Gastroesophageal sphincter (tissue), 4 donors: ENCODE results near the gene LAMA2. TPM values are rescaled to one million over a fixed set of nuclear protein-coding genes. Genes with fewer than 3 reads are reported as not detected.
A peak's percentile ranks its signal among the peaks of the same experiment; 100 is the strongest.

Source experiments
- ATAC-seq: fragments of 150-250 bp; one replicate; pipeline ENCODE4 v1.9.1; 2016; ENCODE audit warnings: mild to moderate bottlenecking, moderate library complexity
- H3K27ac ChIP-seq, 4 donors: fragments of 200-600 bp; sonication (generic) in 3 of 4; 1 replicate in 3 of 4; 2 replicates in 1 of 4; pipeline ENCODE4 v1.5.1; 2016 to 2019
- H3K27me3 ChIP-seq: fragments of 200-600 bp; sonication (generic); one replicate; pipeline ENCODE4 v1.5.1; 2019
- H3K36me3 ChIP-seq, 2 donors: fragments of 200-600 bp; sonication (generic); one replicate each; pipeline ENCODE4 v1.5.1; 2019; ENCODE audit warnings: control low read depth in 1 of 2
- H3K4me1 ChIP-seq, 3 donors: fragments of 200-600 bp; sonication (generic); 1 replicate in 2 of 3; 2 replicates in 1 of 3; pipeline ENCODE4 v1.5.1; 2016 to 2019; ENCODE audit warnings: control low read depth in 2 of 3
- H3K4me3 ChIP-seq, 2 donors: fragments of 200-600 bp; sonication (generic); one replicate each; pipeline ENCODE4 v1.5.1; 2019; ENCODE audit warnings: mild to moderate bottlenecking in 1 of 2, moderate library complexity in 1 of 2
- H3K9me3 ChIP-seq, 3 donors: fragments of 200-600 bp; sonication (generic); one replicate each; pipeline ENCODE4 v1.5.1; 2017 to 2019; ENCODE audit warnings: control low read depth in 2 of 3
- CTCF ChIP-seq, 4 experiments: fragments of 200-600 bp in 2 of 4; fragments of 450-650 bp in 2 of 4; sonication (generic) in 1 of 4; IDR thresholded peaks; one replicate each; pipeline ENCODE4 v1.5.1; 2017 to 2019; ENCODE audit warnings: antibody characterized with exemption in 4 of 4, mild to moderate bottlenecking in 2 of 4, moderate library complexity in 2 of 4
- EP300 ChIP-seq: sonication (generic); formaldehyde crosslinking; IDR thresholded peaks from one replicate; pipeline ENCODE4 v1.6.1; 2017; ENCODE audit warnings: antibody characterized with exemption, mild to moderate bottlenecking
- POLR2A ChIP-seq, 2 donors: fragments of 450-650 bp; IDR thresholded peaks; one replicate each; pipeline ENCODE4 v1.6.1; 2017; ENCODE audit warnings: antibody characterized with exemption in 2 of 2, mild to moderate bottlenecking in 2 of 2, moderate library complexity in 1 of 2
- POLR2AphosphoS5 ChIP-seq: sonication (generic); formaldehyde crosslinking; IDR thresholded peaks from one replicate; pipeline ENCODE4 v1.6.1; 2017; ENCODE audit warnings: antibody characterized with exemption
- WGBS, 2 donors: methylation state at CpG; one replicate each; pipeline ENCODE4 v1.1.5; 2018; ENCODE audit warnings: low coverage in 1 of 2; 5-methylcytosine and 5-hydroxymethylcytosine counted together
- total RNA-seq, 4 donors: library from RNA; depleted of rRNA; stranded (reverse); fragments of >200 nt; gene quantifications; one replicate each; pipeline ENCODE4 v1.1.0, GENCODE V29; 2016

LAMA2 gene
- total RNA-seq, 4 donors from 2014 or later: 103 to 199 (median 153) TPM

DNA sequence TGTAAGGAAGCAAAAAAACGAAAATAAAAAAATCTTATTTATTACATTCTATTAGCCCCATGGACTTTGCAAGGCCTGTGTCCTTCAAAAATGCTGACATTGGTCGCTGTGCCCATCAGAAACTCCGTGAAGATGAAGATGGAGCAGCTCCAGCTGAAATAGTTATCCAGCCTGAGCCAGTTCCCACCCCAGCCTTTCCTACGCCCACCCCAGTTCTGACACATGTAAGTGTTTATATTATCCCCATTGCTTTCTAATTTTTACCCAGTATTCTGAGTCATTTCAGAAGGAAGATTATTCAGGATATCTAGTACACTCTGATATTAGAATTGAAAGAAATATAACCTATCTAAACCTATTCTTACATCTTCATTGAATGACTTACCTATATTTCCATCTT is 609.3 kb downstream of the LAMA2 start:
- Histone ChIP-seq H3K4me1 (peaks cover 0 to 8% (median 7%) of the 10 kb centered on the region in 3 donors), H3K27me3 (no peaks in the 10 kb centered on the region), H3K9me3 (no peaks in the 10 kb centered on the region), H3K36me3 (peaks cover 0 to 20% of the 10 kb centered on the region in 2 donors), H3K27ac (peak overlapping the region in 1 of 4 donors; percentile 85), H3K4me3 (no peak overlapping the region)
- TF ChIP-seq EP300: no peak
- no peak for TF ChIP-seq CTCF (IDR thresholded peaks at IDR 0.05)
- no peak for TF ChIP-seq POLR2AphosphoS5
- TF ChIP-seq POLR2A (IDR thresholded peaks at IDR 0.05): no peak
- 66 to 88% methylated on average over 4 of the region's 4 CpGs for WGBS, 2 donors
- ATAC-seq: no peak

DNA sequence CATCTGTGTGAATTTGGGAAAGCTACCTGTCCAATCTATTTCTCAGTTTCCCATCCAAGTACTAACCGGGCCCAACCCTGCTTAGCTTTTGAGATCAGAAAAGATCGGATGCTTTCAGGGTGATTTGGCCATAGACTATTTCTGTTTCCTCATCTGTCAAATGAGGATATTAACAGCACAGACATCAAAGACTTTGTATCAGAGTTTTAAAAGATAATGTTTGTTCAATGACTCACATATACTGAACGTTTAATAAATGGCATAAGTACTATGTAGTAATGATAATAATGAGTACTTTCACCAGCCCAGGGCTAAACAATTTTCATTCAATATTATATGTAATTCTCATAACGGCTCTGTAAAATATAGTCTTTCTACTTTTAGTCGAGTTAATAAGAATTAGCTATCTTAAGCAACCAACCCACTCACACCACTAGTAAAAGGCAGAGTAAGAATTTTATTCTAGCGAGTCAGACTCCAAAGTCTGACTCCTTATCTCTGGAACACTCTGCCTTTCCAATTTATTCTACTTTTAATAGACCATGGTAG is 610.5 kb downstream of the LAMA2 start:
- ATAC-seq: no peak
- WGBS, 2 donors: 47 to 62% methylated on average over 6 of the region's 6 CpGs

GRCh38 chr6:129494099-129494498 is 611.2 kb downstream of the LAMA2 start:
- no peak for ATAC-seq
- TF ChIP-seq EP300 (no peak), CTCF (IDR thresholded peaks at IDR 0.05) (no peak), POLR2A (IDR thresholded peaks at IDR 0.05) (no peak), POLR2AphosphoS5 (no peak)
- Histone ChIP-seq H3K27ac (no peak overlapping the region), H3K9me3 (no peaks in the 10 kb centered on the region), H3K36me3 (peaks cover 0 to 20% of the 10 kb centered on the region in 2 donors), H3K4me1 (peaks cover 0 to 20% (median 8%) of the 10 kb centered on the region in 3 donors), H3K4me3 (no peak overlapping the region), H3K27me3 (no peaks in the 10 kb centered on the region)
- 85 to 91% methylated on average over 2 of the region's 2 CpGs for WGBS, 2 donors

More for the DNA sequence above, 610.5 kb downstream of the LAMA2 start:
- Histone ChIP-seq H3K4me3 (no peak overlapping the region), H3K27ac (no peak overlapping the region), H3K27me3 (no peaks in the 10 kb centered on the region), H3K4me1 (peaks cover 0 to 15% (median 8%) of the 10 kb centered on the region in 3 donors), H3K9me3 (no peaks in the 10 kb centered on the region), H3K36me3 (peaks cover 0 to 20% of the 10 kb centered on the region in 2 donors)
- TF ChIP-seq POLR2A (IDR thresholded peaks at IDR 0.05) (no peak), EP300 (no peak), POLR2AphosphoS5 (no peak), CTCF (IDR thresholded peaks at IDR 0.05) (no peak)

DNA sequence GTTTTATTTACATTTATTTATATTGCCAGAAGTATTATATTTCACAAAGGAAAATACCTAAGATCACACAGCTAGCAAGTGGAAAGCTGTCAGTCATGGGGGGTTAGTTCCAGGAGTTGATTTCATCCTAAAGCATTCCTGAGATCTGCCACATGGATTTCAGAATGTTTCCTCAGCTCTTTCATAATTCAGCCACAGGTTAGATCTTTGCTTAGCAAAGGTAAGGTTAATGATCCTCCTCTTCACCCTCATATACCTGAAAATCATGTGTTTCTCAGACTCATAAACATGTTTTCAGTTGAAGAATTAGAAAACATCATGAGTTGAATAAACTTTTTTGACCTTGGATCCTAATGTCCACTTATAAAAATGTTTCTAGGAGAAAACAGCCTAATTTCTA is 611.6 kb downstream of the LAMA2 start:
- peaks cover 0 to 20% of the 10 kb centered on the region in 2 donors for H3K36me3 ChIP-seq
- peaks cover 0 to 20% (median 8%) of the 10 kb centered on the region in 3 donors for H3K4me1 ChIP-seq
- ATAC-seq: no peak

More for the DNA sequence above, 611.6 kb downstream of the LAMA2 start:
- Histone ChIP-seq H3K9me3 (no peaks in the 10 kb centered on the region), H3K27ac (no peak overlapping the region), H3K4me3 (no peak overlapping the region), H3K27me3 (no peaks in the 10 kb centered on the region)
- TF ChIP-seq EP300 (no peak), POLR2AphosphoS5 (no peak), POLR2A (IDR thresholded peaks at IDR 0.05) (no peak), CTCF (IDR thresholded peaks at IDR 0.05) (no peak)
